DND-41 (cell line): ENCODE data around the gene ECHDC3.

Experiments
- EZH2 ChIP-seq: IDR thresholded peaks from 3 replicates; pipeline ENCODE4 v1.6.1; 2012; ENCODE audit warnings: borderline replicate concordance, low read depth, mild to moderate bottlenecking, moderate library complexity, low read length, inconsistent platforms; ENCODE audit not compliant: severe bottlenecking
- TF ChIP-seq, protein P1 (sequence below): IDR thresholded peaks from 2 replicates; pipeline ENCODE4 v1.5.1; 2012; ENCODE audit warnings: borderline replicate concordance, low read length, moderate library complexity, mild to moderate bottlenecking; ENCODE audit not compliant: poor library complexity, severe bottlenecking; ENCODE audit errors: extremely low read depth

DNA sequence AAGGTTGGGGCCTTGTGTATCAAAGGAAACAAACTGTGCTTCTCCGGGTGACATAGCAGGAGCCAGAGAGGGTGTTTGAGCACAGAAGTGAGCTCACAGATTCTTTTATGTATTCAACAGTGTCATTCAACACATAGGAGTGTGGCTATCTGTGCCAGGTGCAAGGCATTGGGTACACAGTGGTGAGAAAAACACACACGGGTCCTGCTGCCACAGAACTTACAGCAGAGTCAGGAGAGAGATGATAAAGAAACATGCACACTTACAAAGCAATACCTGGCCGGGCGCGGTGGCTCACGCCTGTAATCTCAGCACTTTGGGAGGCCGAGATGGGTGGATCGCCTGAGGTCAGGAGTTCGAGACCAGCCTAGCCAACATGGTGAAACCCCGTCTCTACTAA, 16.3 kb upstream of the ECHDC3 start:
- TF ChIP-seq, protein P1, sequence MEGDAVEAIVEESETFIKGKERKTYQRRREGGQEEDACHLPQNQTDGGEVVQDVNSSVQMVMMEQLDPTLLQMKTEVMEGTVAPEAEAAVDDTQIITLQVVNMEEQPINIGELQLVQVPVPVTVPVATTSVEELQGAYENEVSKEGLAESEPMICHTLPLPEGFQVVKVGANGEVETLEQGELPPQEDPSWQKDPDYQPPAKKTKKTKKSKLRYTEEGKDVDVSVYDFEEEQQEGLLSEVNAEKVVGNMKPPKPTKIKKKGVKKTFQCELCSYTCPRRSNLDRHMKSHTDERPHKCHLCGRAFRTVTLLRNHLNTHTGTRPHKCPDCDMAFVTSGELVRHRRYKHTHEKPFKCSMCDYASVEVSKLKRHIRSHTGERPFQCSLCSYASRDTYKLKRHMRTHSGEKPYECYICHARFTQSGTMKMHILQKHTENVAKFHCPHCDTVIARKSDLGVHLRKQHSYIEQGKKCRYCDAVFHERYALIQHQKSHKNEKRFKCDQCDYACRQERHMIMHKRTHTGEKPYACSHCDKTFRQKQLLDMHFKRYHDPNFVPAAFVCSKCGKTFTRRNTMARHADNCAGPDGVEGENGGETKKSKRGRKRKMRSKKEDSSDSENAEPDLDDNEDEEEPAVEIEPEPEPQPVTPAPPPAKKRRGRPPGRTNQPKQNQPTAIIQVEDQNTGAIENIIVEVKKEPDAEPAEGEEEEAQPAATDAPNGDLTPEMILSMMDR: no peak
- no peak for TF ChIP-seq EZH2
